Fibroblast of lung (primary cell): ENCODE measurements around the gene ANKRD44.

Experiments
- EZH2 ChIP-seq: IDR thresholded peaks from 2 replicates; pipeline ENCODE4 v1.5.1; 2012; ENCODE audit warnings: low read length, control low read depth, mild to moderate bottlenecking; ENCODE audit errors: missing control alignments
- TF ChIP-seq, protein P1 (sequence below), 2 donors: IDR thresholded peaks in 1 of 2; conservative IDR thresholded peaks in 1 of 2; 1 replicate in 1 of 2; 2 replicates in 1 of 2; pipeline ENCODE4 v1.5.1; 2011 to 2012; ENCODE audit warnings: low read length in 2 of 2, control low read depth in 1 of 2, inconsistent platforms in 1 of 2, low read depth in 1 of 2, mild to moderate bottlenecking in 1 of 2

DNA sequence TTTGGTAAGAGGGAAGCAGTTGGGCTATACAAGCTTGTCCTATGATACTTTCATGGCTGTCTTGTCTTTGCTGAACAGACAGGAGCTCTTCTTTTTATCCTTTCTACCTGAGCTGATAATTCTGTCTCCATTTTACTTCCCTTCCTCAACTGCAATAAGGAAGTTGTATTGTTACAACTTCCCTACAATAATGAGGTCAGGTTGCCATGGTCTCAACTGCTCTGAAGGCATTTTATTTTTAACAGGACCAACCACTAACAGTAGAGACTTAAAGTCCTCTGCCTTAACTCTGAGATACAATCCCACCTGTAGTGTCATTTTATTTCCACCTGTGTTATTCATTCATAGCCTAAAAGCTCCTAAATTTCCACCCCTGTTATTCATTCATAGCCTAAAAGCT, 265.5 kb downstream of the ANKRD44 start:
- TF ChIP-seq, protein P1, sequence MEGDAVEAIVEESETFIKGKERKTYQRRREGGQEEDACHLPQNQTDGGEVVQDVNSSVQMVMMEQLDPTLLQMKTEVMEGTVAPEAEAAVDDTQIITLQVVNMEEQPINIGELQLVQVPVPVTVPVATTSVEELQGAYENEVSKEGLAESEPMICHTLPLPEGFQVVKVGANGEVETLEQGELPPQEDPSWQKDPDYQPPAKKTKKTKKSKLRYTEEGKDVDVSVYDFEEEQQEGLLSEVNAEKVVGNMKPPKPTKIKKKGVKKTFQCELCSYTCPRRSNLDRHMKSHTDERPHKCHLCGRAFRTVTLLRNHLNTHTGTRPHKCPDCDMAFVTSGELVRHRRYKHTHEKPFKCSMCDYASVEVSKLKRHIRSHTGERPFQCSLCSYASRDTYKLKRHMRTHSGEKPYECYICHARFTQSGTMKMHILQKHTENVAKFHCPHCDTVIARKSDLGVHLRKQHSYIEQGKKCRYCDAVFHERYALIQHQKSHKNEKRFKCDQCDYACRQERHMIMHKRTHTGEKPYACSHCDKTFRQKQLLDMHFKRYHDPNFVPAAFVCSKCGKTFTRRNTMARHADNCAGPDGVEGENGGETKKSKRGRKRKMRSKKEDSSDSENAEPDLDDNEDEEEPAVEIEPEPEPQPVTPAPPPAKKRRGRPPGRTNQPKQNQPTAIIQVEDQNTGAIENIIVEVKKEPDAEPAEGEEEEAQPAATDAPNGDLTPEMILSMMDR (conservative IDR thresholded peaks at IDR 0.05 in 1 of 2, IDR thresholded peaks at IDR 0.05 in 1 of 2; ENCODE audit: low read depth in 1 of 2, low read length in 2 of 2): no peak
- no peak for TF ChIP-seq EZH2
